ENCODE measurements around the gene OR7G1. TPM values are rescaled to one million over a fixed set of nuclear protein-coding genes. Genes with fewer than 3 reads are reported as not detected.

Gene OR7G1
- total and polyA plus RNA-seq, 10 of the 15 experiments (the other 5 are each of a cell fraction or from before 2014, with no cell fraction given) = not detected

- CTCF ChIA-PET = no interaction called here
- 73% methylated on average over 4 of the region's 4 CpGs for WGBS (ENCODE audit: insufficient coverage, insufficient replicate concordance, low lambda C conversion rate, missing lambda C conversion rate)
These were observed 34.4 kb upstream of the OR7G1 start for GRCh38 chr19:9149997-9150396.

More at GRCh38 chr19:9149997-9150396, 34.4 kb upstream of the OR7G1 start:
- H3K4me1 ChIP-seq (ENCODE audit: control insufficient read depth, insufficient read depth, low read length) = no peaks in the 10 kb centered on the region
- H3K79me2 ChIP-seq (ENCODE audit: control insufficient read depth, insufficient read depth, low read length) = peaks cover 37% of the 10 kb centered on the region
- no peak overlapping the region for H2AFZ ChIP-seq (ENCODE audit: control insufficient read depth, low read depth, low read length)
- no peak overlapping the region for H3K27ac ChIP-seq (ENCODE audit: control insufficient read depth, insufficient read depth)
- H3K36me3 ChIP-seq (ENCODE audit: control insufficient read depth in 2 of 2, insufficient read depth in 2 of 2, low read length in 1 of 2) = peaks cover 9 to 31% of the 10 kb centered on the region in 2 experiments
- ChIA-PET POLR2A (no interaction called here), SMC1A (ENCODE audit: uncharacterized antibody, unreplicated experiment) (no interaction called here), RAD21 (ENCODE audit: unreplicated experiment) (no interaction called here)
- FAIRE-seq (no peak), DNase-seq (ENCODE audit: low read depth, low spot score) (no peak), ATAC-seq (no peak)
- intact Hi-C loops (cut with micrococcal nuclease; ENCODE audit: unreplicated experiment) (no loop called here), in situ Hi-C loops (cut with MboI) (loop anchor here (25.0 kb wide), 1 partner anchor 1087 kb away; the partner anchor contains the start of gene S1PR2)
- H3K27me3 ChIP-seq (replicated peaks in 1 of 2; ENCODE audit: control insufficient read depth in 2 of 2, insufficient read depth in 2 of 2, low read length in 1 of 2) = no peaks in the 10 kb centered on the region
- no peak overlapping the region for H3K4me2 ChIP-seq (ENCODE audit: control insufficient read depth, insufficient read depth)
- no peak overlapping the region for H3K9ac ChIP-seq (ENCODE audit: control insufficient read depth, insufficient read depth, low read length)
- no TSS peak for BruUV-seq (replicated peaks)
- H3K9me3 ChIP-seq (replicated peaks; ENCODE audit: control insufficient read depth, insufficient read depth, low read length) = peaks cover 45% of the 10 kb centered on the region
- H4K20me1 ChIP-seq (ENCODE audit: control insufficient read depth, insufficient read depth) = peaks cover 2% of the 10 kb centered on the region; the same call in 1 of the 2 replicates
- no peak overlapping the region for H3K4me3 ChIP-seq
- TF ChIP-seq TCF12 (IDR thresholded peaks at IDR 0.05; ENCODE audit: low read depth, low read length) = no peak
- no peak for TF ChIP-seq ESRRA (IDR thresholded peaks at IDR 0.05; ENCODE audit: low read length)
- TF ChIP-seq MYC (IDR thresholded peaks at IDR 0.05; ENCODE audit: insufficient read depth, insufficient read length, insufficient replicate concordance, low read length, severe bottlenecking) = no peak
- TF ChIP-seq YY1 (IDR thresholded peaks at IDR 0.05; ENCODE audit: low read depth, low read length) = no peak
- no peak for TF ChIP-seq RAD21 (IDR thresholded peaks at IDR 0.05; ENCODE audit: insufficient read depth, low read depth, low read length)
- no peak for TF ChIP-seq BCL3 (IDR thresholded peaks at IDR 0.05; ENCODE audit: borderline replicate concordance, insufficient read depth, low read depth, low read length, poor library complexity, severe bottlenecking)
- TF ChIP-seq E2F8 (IDR thresholded peaks at IDR 0.05; ENCODE audit: low read depth, partially characterized antibody) = no peak
- no peak for TF ChIP-seq PML (IDR thresholded peaks at IDR 0.05; ENCODE audit: low read length)
- TF ChIP-seq BMI1 (IDR thresholded peaks at IDR 0.05; ENCODE audit: borderline replicate concordance) = no peak
- TF ChIP-seq USF2 (IDR thresholded peaks at IDR 0.05; ENCODE audit: borderline replicate concordance, low read depth, low read length) = no peak
- no peak for TF ChIP-seq MXI1 (IDR thresholded peaks at IDR 0.05; ENCODE audit: low read depth, low read length)
